ENCODE data around the gene DGKE.

Gene DGKE

GRCh38 chr17:56876766-56877179 is 42.8 kb downstream of the DGKE start:
- Histone ChIP-seq H3K23ac (ENCODE audit: low read depth, low read length, poor library complexity) (no peak overlapping the region), H3K36me3 (replicated peaks in 1 of 2; ENCODE audit: control insufficient read depth in 2 of 2, insufficient read depth in 2 of 2, low read length in 2 of 2) (no peaks in the 10 kb centered on the region), H3K4me3 (ENCODE audit: low read length in 2 of 2) (no peak overlapping the region), H2BK12ac (ENCODE audit: low read length) (no peak overlapping the region), H3K14ac (ENCODE audit: low read length) (no peak overlapping the region), H3K4me1 (ENCODE audit: control insufficient read depth in 2 of 2, insufficient read depth in 1 of 2, low read depth in 1 of 2, low read length in 2 of 2) (no peaks in the 10 kb centered on the region), H3K4me2 (ENCODE audit: insufficient read depth, low read length, poor library complexity, severe bottlenecking) (no peak overlapping the region), H2AK5ac (ENCODE audit: low read depth, low read length) (no peak overlapping the region), H3K9ac (ENCODE audit: low read depth, low read length, poor library complexity) (no peak overlapping the region), H2BK5ac (ENCODE audit: low read length) (no peak overlapping the region), H2AFZ (ENCODE audit: low read length) (no peak overlapping the region), H3K4ac (ENCODE audit: low read length) (no peak overlapping the region), H3K79me1 (ENCODE audit: low read depth, low read length) (no peaks in the 10 kb centered on the region), H3K27me3 (ENCODE audit: control insufficient read depth in 3 of 3, insufficient read depth in 3 of 3, low read depth in 1 of 3, low read length in 3 of 3) (peaks cover 0 to 5% (median 0%) of the 10 kb centered on the region in 3 experiments), H3K9me3 (replicated peaks in 1 of 2; ENCODE audit: control insufficient read depth in 2 of 2, insufficient read depth in 1 of 2, low read depth in 1 of 2, low read length in 2 of 2) (peaks cover 0 to 5% of the 10 kb centered on the region in 2 donors), H4K8ac (ENCODE audit: low read depth, low read length) (no peak overlapping the region), H3K18ac (ENCODE audit: low read length) (no peak overlapping the region), H3K27ac (replicated peaks; ENCODE audit: low read length) (no peak overlapping the region), H4K91ac (ENCODE audit: low read depth, low read length, poor library complexity) (no peak overlapping the region), H2BK15ac (ENCODE audit: low read length) (no peak overlapping the region), H2BK120ac (ENCODE audit: low read depth, low read length) (no peak overlapping the region)
- no peak for DNase-seq (ENCODE audit: low spot score)
- WGBS, 2 donors (ENCODE audit: extremely low coverage in 2 of 2, insufficient read length in 2 of 2, insufficient replicate concordance in 1 of 2), result no CpG with 5 or more reads among the region's 7 CpGs

DNA sequence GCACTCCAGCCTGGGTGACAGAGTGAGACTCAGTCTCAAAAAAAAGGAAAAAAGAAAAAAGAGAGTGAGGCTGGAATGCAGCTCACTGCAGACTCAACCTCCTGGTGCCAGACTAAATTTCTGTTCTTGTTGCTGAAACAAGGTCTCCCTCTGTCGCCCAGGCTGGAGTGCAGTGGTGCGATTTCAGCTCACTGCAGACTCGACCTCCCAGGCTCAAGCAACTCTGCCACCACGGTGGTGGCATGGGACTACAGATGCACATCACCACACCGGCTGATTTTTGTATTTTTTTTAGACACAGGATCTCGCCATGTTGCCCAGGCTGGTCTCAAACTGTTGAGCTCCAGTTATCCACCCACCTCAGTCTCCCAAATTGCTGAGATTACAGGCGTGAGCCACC is 45.3 kb downstream of the DGKE start:
- H2AFZ ChIP-seq (ENCODE audit: low read length), result no peak overlapping the region
- no peak overlapping the region for H3K27ac ChIP-seq (replicated peaks; ENCODE audit: low read length)
- H4K8ac ChIP-seq (ENCODE audit: low read depth, low read length), result no peak overlapping the region
- H3K9ac ChIP-seq (ENCODE audit: low read depth, low read length, poor library complexity), result no peak overlapping the region
- H2BK15ac ChIP-seq (ENCODE audit: low read length), result no peak overlapping the region
- no peak overlapping the region for H3K4me2 ChIP-seq (ENCODE audit: insufficient read depth, low read length, poor library complexity, severe bottlenecking)
- no peak for DNase-seq (ENCODE audit: low spot score)
- H2BK12ac ChIP-seq (ENCODE audit: low read length), result no peak overlapping the region
- H3K23ac ChIP-seq (ENCODE audit: low read depth, low read length, poor library complexity), result no peak overlapping the region
- H3K4ac ChIP-seq (ENCODE audit: low read length), result no peak overlapping the region
- H3K9me3 ChIP-seq (replicated peaks in 1 of 2; ENCODE audit: control insufficient read depth in 2 of 2, insufficient read depth in 1 of 2, low read depth in 1 of 2, low read length in 2 of 2), result peaks cover 0 to 5% of the 10 kb centered on the region in 2 donors
- no peaks in the 10 kb centered on the region for H3K79me1 ChIP-seq (ENCODE audit: low read depth, low read length)
- H2AK5ac ChIP-seq (ENCODE audit: low read depth, low read length), result no peak overlapping the region
- peaks cover 0 to 5% (median 0%) of the 10 kb centered on the region in 3 experiments for H3K27me3 ChIP-seq (ENCODE audit: control insufficient read depth in 3 of 3, insufficient read depth in 3 of 3, low read depth in 1 of 3, low read length in 3 of 3)
- H3K14ac ChIP-seq (ENCODE audit: low read length), result no peak overlapping the region
- H4K91ac ChIP-seq (ENCODE audit: low read depth, low read length, poor library complexity), result no peak overlapping the region
- no peak overlapping the region for H2BK120ac ChIP-seq (ENCODE audit: low read depth, low read length)
- H3K4me1 ChIP-seq (ENCODE audit: control insufficient read depth in 2 of 2, insufficient read depth in 1 of 2, low read depth in 1 of 2, low read length in 2 of 2), result no peaks in the 10 kb centered on the region
- WGBS, 2 donors (ENCODE audit: extremely low coverage in 2 of 2, insufficient read length in 2 of 2, insufficient replicate concordance in 1 of 2), result no CpG with 5 or more reads among the region's 7 CpGs
- no peak overlapping the region for H3K4me3 ChIP-seq (ENCODE audit: low read length in 2 of 2)
- H2BK5ac ChIP-seq (ENCODE audit: low read length), result no peak overlapping the region
- H3K18ac ChIP-seq (ENCODE audit: low read length), result no peak overlapping the region
- H3K36me3 ChIP-seq (replicated peaks in 1 of 2; ENCODE audit: control insufficient read depth in 2 of 2, insufficient read depth in 2 of 2, low read length in 2 of 2), result no peaks in the 10 kb centered on the region

- no peak overlapping the region for H3K27ac ChIP-seq (replicated peaks; ENCODE audit: low read length)
- WGBS, 2 donors (ENCODE audit: extremely low coverage in 2 of 2, insufficient read length in 2 of 2, insufficient replicate concordance in 1 of 2), result no CpG with 5 or more reads among the region's 3 CpGs
- no peak overlapping the region for H2AFZ ChIP-seq (ENCODE audit: low read length)
- H3K79me1 ChIP-seq (ENCODE audit: low read depth, low read length), result no peaks in the 10 kb centered on the region
- no peak overlapping the region for H3K4me2 ChIP-seq (ENCODE audit: insufficient read depth, low read length, poor library complexity, severe bottlenecking)
- no peak for DNase-seq (ENCODE audit: low spot score)
- H2BK15ac ChIP-seq (ENCODE audit: low read length), result no peak overlapping the region
- no peak overlapping the region for H4K8ac ChIP-seq (ENCODE audit: low read depth, low read length)
- no peak overlapping the region for H3K14ac ChIP-seq (ENCODE audit: low read length)
- H3K4ac ChIP-seq (ENCODE audit: low read length), result no peak overlapping the region
- no peak overlapping the region for H3K4me3 ChIP-seq (ENCODE audit: low read length in 2 of 2)
- H2BK120ac ChIP-seq (ENCODE audit: low read depth, low read length), result no peak overlapping the region
- H2BK12ac ChIP-seq (ENCODE audit: low read length), result no peak overlapping the region
- peaks cover 0 to 5% of the 10 kb centered on the region in 2 donors for H3K9me3 ChIP-seq (replicated peaks in 1 of 2; ENCODE audit: control insufficient read depth in 2 of 2, insufficient read depth in 1 of 2, low read depth in 1 of 2, low read length in 2 of 2)
- no peak overlapping the region for H2AK5ac ChIP-seq (ENCODE audit: low read depth, low read length)
- H3K18ac ChIP-seq (ENCODE audit: low read length), result no peak overlapping the region
- H4K91ac ChIP-seq (ENCODE audit: low read depth, low read length, poor library complexity), result no peak overlapping the region
- peaks cover 0 to 5% (median 0%) of the 10 kb centered on the region in 3 experiments for H3K27me3 ChIP-seq (ENCODE audit: control insufficient read depth in 3 of 3, insufficient read depth in 3 of 3, low read depth in 1 of 3, low read length in 3 of 3)
- no peak overlapping the region for H3K9ac ChIP-seq (ENCODE audit: low read depth, low read length, poor library complexity)
- H3K23ac ChIP-seq (ENCODE audit: low read depth, low read length, poor library complexity), result no peak overlapping the region
- no peak overlapping the region for H2BK5ac ChIP-seq (ENCODE audit: low read length)
- no peaks in the 10 kb centered on the region for H3K4me1 ChIP-seq (ENCODE audit: control insufficient read depth in 2 of 2, insufficient read depth in 1 of 2, low read depth in 1 of 2, low read length in 2 of 2)
- H3K36me3 ChIP-seq (replicated peaks in 1 of 2; ENCODE audit: control insufficient read depth in 2 of 2, insufficient read depth in 2 of 2, low read length in 2 of 2), result no peaks in the 10 kb centered on the region
These were observed 46.2 kb downstream of the DGKE start for GRCh38 chr17:56880133-56880532.

- H4K91ac ChIP-seq (ENCODE audit: low read depth, low read length, poor library complexity), result no peak overlapping the region
- no peak for DNase-seq (ENCODE audit: low spot score)
- no peak overlapping the region for H2BK12ac ChIP-seq (ENCODE audit: low read length)
These were observed 46.6 kb downstream of the DGKE start for GRCh38 chr17:56880571-56880970.

More at GRCh38 chr17:56880571-56880970, 46.6 kb downstream of the DGKE start:
- Histone ChIP-seq H2AK5ac (ENCODE audit: low read depth, low read length) (no peak overlapping the region), H3K9ac (ENCODE audit: low read depth, low read length, poor library complexity) (no peak overlapping the region), H3K27me3 (ENCODE audit: control insufficient read depth in 3 of 3, insufficient read depth in 3 of 3, low read depth in 1 of 3, low read length in 3 of 3) (peaks cover 0 to 5% (median 0%) of the 10 kb centered on the region in 3 experiments), H3K9me3 (replicated peaks in 1 of 2; ENCODE audit: control insufficient read depth in 2 of 2, insufficient read depth in 1 of 2, low read depth in 1 of 2, low read length in 2 of 2) (peaks cover 0 to 5% of the 10 kb centered on the region in 2 donors), H3K27ac (replicated peaks; ENCODE audit: low read length) (no peak overlapping the region), H3K4ac (ENCODE audit: low read length) (no peak overlapping the region), H2AFZ (ENCODE audit: low read length) (no peak overlapping the region), H2BK5ac (ENCODE audit: low read length) (no peak overlapping the region), H3K36me3 (replicated peaks in 1 of 2; ENCODE audit: control insufficient read depth in 2 of 2, insufficient read depth in 2 of 2, low read length in 2 of 2) (no peaks in the 10 kb centered on the region), H3K4me2 (ENCODE audit: insufficient read depth, low read length, poor library complexity, severe bottlenecking) (no peak overlapping the region), H3K14ac (ENCODE audit: low read length) (no peak overlapping the region), H3K79me1 (ENCODE audit: low read depth, low read length) (no peaks in the 10 kb centered on the region), H3K18ac (ENCODE audit: low read length) (no peak overlapping the region), H2BK120ac (ENCODE audit: low read depth, low read length) (no peak overlapping the region), H3K4me3 (ENCODE audit: low read length in 2 of 2) (no peak overlapping the region), H4K8ac (ENCODE audit: low read depth, low read length) (no peak overlapping the region), H2BK15ac (ENCODE audit: low read length) (no peak overlapping the region), H3K4me1 (ENCODE audit: control insufficient read depth in 2 of 2, insufficient read depth in 1 of 2, low read depth in 1 of 2, low read length in 2 of 2) (no peaks in the 10 kb centered on the region), H3K23ac (ENCODE audit: low read depth, low read length, poor library complexity) (no peak overlapping the region)
- WGBS, 2 donors (ENCODE audit: extremely low coverage in 2 of 2, insufficient read length in 2 of 2, insufficient replicate concordance in 1 of 2), result no CpG with 5 or more reads among the region's 8 CpGs

All from neuronal stem cell (in vitro differentiated cells).